Neural crest cell (in vitro differentiated cells): Measurements from ENCODE around the gene SVOP. TPM values are rescaled to one million over a fixed set of nuclear protein-coding genes. Genes with fewer than 3 reads are reported as not detected.

Experiments used
- DNase-seq: peaks from one replicate; pipeline ENCODE4 v3.0.0; 2021; ENCODE audit warnings: low read depth, mixed read lengths, low spot score
- H3K27ac Mint-ChIP-seq: one replicate; pipeline ENCODE4 v1.8.0; 2021; ENCODE audit warnings: mild to moderate bottlenecking, mixed read lengths; ENCODE audit not compliant: unreplicated experiment
- H3K27me3 Mint-ChIP-seq: 2 replicates; pipeline ENCODE4 v1.8.0; 2021; ENCODE audit warnings: low read depth, mild to moderate bottlenecking, mixed read lengths
- H3K36me3 Mint-ChIP-seq: 2 replicates; pipeline ENCODE4 v1.8.0; 2021; ENCODE audit warnings: low read depth, mild to moderate bottlenecking, mixed read lengths
- H3K4me1 Mint-ChIP-seq: 2 replicates; pipeline ENCODE4 v1.8.0; 2021; ENCODE audit warnings: mixed read lengths
- H3K4me3 Mint-ChIP-seq: one replicate; pipeline ENCODE4 v1.8.0; 2021; ENCODE audit warnings: mild to moderate bottlenecking, mixed read lengths
- H3K9me3 Mint-ChIP-seq: 2 replicates; pipeline ENCODE4 v1.8.0; 2021; ENCODE audit warnings: mixed read lengths
- total RNA-seq: library from RNA; stranded (reverse); gene quantifications from 2 replicates; pipeline ENCODE4 v1.2.1, GENCODE V29; 2021
- TF ChIP-seq, protein P1 (sequence below): fragments of 200-600 bp; sonication (generic); conservative IDR thresholded peaks from 2 replicates; pipeline ENCODE4 v1.5.0; 2021; ENCODE audit warnings: antibody characterized with exemption, mild to moderate bottlenecking

SVOP gene
- total RNA-seq, 1 donor from 2014 or later = 1.9 TPM

DNA sequence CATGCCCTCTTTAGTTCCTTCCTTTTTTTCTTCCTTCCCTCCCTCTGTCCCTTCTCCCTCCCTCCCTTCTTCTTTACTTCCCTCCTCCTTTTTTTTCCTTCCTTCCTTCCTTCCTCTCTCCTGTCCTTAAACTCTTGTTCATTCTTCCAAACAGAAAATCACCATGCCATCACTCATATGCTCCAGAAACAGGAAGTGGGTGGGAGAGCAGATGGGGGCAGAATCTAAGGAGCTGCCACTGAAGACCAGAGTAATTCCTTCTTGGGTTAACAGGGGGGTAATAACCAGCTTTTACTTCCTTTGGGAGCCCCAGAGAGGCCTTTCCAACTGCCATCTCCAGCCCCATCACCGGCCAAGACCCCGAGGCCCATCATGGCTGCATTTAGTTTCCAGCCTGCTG lies 51.2 kb downstream of the SVOP start:
- H3K4me1 Mint-ChIP-seq = peaks cover 3% of the 10 kb centered on the region
- H3K27me3 Mint-ChIP-seq = peaks cover 2% of the 10 kb centered on the region
- no peak for DNase-seq
- no peak overlapping the region for H3K27ac Mint-ChIP-seq
- no peak overlapping the region for H3K4me3 Mint-ChIP-seq
- TF ChIP-seq, protein P1, sequence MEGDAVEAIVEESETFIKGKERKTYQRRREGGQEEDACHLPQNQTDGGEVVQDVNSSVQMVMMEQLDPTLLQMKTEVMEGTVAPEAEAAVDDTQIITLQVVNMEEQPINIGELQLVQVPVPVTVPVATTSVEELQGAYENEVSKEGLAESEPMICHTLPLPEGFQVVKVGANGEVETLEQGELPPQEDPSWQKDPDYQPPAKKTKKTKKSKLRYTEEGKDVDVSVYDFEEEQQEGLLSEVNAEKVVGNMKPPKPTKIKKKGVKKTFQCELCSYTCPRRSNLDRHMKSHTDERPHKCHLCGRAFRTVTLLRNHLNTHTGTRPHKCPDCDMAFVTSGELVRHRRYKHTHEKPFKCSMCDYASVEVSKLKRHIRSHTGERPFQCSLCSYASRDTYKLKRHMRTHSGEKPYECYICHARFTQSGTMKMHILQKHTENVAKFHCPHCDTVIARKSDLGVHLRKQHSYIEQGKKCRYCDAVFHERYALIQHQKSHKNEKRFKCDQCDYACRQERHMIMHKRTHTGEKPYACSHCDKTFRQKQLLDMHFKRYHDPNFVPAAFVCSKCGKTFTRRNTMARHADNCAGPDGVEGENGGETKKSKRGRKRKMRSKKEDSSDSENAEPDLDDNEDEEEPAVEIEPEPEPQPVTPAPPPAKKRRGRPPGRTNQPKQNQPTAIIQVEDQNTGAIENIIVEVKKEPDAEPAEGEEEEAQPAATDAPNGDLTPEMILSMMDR = no peak
- H3K36me3 Mint-ChIP-seq = no peaks in the 10 kb centered on the region
- no peaks in the 10 kb centered on the region for H3K9me3 Mint-ChIP-seq

DNA sequence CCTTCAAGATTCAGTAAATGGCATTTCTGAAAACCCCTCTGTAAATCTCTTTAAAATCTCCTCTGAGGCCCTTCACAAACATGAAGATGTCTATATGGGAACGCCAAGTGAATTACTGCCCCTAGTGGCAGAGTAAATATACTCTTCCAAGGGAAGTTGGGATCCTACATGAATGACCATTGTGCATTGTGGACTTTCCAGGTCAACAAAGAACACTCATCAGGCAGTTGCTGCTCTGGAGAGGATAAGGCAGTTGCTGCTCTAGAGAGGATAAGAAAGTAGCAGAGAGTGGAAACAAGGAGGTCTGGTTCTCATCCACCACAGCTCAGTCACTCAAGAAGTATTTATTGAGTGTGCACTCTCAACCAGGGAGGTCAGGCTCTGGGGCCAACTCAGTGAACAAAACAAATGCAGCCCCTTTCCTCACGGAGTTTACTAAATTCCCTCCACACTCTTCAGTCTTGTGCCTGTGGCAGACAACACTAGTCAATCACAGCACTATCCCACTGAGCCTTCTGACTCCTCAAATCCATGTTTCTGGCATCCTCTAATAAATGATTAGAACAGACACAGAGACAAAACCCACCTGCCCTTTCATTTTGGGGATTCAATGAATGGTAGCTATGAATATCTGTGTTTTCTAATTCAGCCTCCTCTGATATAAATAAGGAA lies 52.9 kb downstream of the SVOP start:
- H3K4me1 Mint-ChIP-seq = peaks cover 3% of the 10 kb centered on the region
- DNase-seq = no peak
- H3K27me3 Mint-ChIP-seq = peaks cover 2% of the 10 kb centered on the region
- no peaks in the 10 kb centered on the region for H3K36me3 Mint-ChIP-seq
- H3K4me3 Mint-ChIP-seq = no peak overlapping the region
- TF ChIP-seq, protein P1 = peak; percentile 56
- H3K9me3 Mint-ChIP-seq = no peaks in the 10 kb centered on the region
- H3K27ac Mint-ChIP-seq = no peak overlapping the region

- DNase-seq = no peak
- no peaks in the 10 kb centered on the region for H3K4me1 Mint-ChIP-seq
- no peak overlapping the region for H3K27ac Mint-ChIP-seq
- H3K9me3 Mint-ChIP-seq = no peaks in the 10 kb centered on the region
- H3K4me3 Mint-ChIP-seq = no peak overlapping the region
- no peaks in the 10 kb centered on the region for H3K27me3 Mint-ChIP-seq
- H3K36me3 Mint-ChIP-seq = no peaks in the 10 kb centered on the region
- TF ChIP-seq, protein P1 = no peak
Measured at GRCh38 chr12:108966378-108967151, 54.3 kb downstream of the SVOP start.

GRCh38 chr12:108965886-108966285 lies 55.0 kb downstream of the SVOP start:
- no peaks in the 10 kb centered on the region for H3K27me3 Mint-ChIP-seq
- no peaks in the 10 kb centered on the region for H3K36me3 Mint-ChIP-seq
- TF ChIP-seq, protein P1 = no peak
- H3K4me3 Mint-ChIP-seq = no peak overlapping the region
- no peak overlapping the region for H3K27ac Mint-ChIP-seq
- no peaks in the 10 kb centered on the region for H3K4me1 Mint-ChIP-seq
- no peak for DNase-seq
- no peaks in the 10 kb centered on the region for H3K9me3 Mint-ChIP-seq

DNA sequence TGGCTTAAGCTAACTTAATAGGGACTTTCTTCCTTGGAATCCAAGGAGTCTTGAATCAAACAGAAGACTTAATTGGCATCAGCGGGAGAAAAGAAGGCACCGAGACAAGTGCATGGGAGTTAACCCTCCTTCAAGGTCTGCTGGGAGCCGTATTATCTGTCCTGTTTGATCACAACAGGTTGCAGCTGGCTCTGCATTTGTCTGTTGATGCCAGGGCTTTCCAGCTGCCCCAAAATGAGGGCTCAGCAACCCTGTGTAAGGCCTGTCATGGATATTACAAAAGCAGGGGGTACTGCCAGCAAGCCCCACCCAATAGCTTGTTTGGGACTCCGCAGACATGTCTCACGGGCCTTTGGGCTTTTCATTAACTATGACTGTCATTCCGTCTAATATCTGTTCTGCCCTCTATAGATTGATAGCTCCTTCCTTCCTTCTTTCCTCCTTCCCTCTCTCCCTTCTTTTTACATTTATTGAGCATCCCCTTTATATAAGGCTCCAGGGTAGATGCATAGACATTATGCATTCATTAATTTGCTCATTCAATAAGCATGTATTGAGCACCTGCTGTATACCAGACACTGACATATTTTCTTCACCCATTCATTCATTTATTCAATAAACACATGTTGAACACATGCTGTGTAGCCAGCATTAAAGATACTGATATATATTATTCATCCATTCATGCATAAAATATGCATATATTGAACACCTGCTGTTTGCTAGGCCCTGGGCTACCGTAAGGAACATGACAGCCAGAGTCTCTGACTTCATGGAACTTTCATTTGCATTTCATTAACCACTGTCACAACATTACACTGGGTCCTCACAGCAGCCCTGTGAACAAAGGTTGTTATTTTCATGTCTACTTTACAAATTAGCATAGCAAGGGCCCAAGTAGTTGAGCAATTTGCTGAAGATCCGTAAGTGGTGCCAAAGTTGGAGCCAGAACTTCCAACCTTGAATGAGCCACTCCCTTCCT lies 56.2 kb downstream of the SVOP start:
- no peak for DNase-seq
- no peaks in the 10 kb centered on the region for H3K4me1 Mint-ChIP-seq
- H3K9me3 Mint-ChIP-seq = no peaks in the 10 kb centered on the region
- no peak overlapping the region for H3K27ac Mint-ChIP-seq
- no peaks in the 10 kb centered on the region for H3K36me3 Mint-ChIP-seq
- TF ChIP-seq, protein P1 = no peak
- peaks cover 4% of the 10 kb centered on the region for H3K27me3 Mint-ChIP-seq
- H3K4me3 Mint-ChIP-seq = no peak overlapping the region
